Measurements from ENCODE around the gene IL23R. TPM values are rescaled to one million over a fixed set of nuclear protein-coding genes. Genes with fewer than 3 reads are reported as not detected.
A peak's percentile ranks its signal among the peaks of the same experiment; 100 is the strongest.

The IL23R gene
- total RNA-seq, 8 experiments from 2014 or later: 0.14 to 0.87 (median 0.48) TPM; not detected in 4

GRCh38 chr1:67304023-67304422, 137.8 kb downstream of the IL23R start:
- in situ Hi-C loops (cut with MboI; ENCODE audit: low pct_unique_long_range_greater_than_20kb in 2 of 9, low sequenced_read_pairs in 9 of 9, unreplicated experiment in 9 of 9): no loop called here
- no peak for ATAC-seq (replicated peaks in 6 of 8)
- WGBS, 10 experiments: 15 to 94% (median 76%) methylated on average over 2 to 3 of the region's 3 CpGs
- H3K4me3 ChIP-seq: no peak overlapping the region
- peaks cover 0 to 5% of the 10 kb centered on the region in 2 donors for H3K4me1 ChIP-seq (replicated peaks in 1 of 2)
- no peak overlapping the region for H3K27ac ChIP-seq

GRCh38 chr1:67306547-67306946, 140.3 kb downstream of the IL23R start:
- no peak overlapping the region for H3K4me3 ChIP-seq
- no peak for ATAC-seq (replicated peaks in 6 of 8)
- WGBS, 10 experiments: 75 to 100% (median 94%) methylated on average over 1 to 7 of the region's 7 CpGs
- peaks cover 0 to 5% of the 10 kb centered on the region in 2 donors for H3K4me1 ChIP-seq (replicated peaks in 1 of 2)
- H3K27ac ChIP-seq: no peak overlapping the region
- in situ Hi-C loops (cut with MboI; ENCODE audit: low pct_unique_long_range_greater_than_20kb in 2 of 9, low sequenced_read_pairs in 9 of 9, unreplicated experiment in 9 of 9): no loop called here

- WGBS, 10 experiments: 0 to 84% (median 28%) methylated on average over 2 to 13 of the region's 75 CpGs; no CpG with 5 or more reads in 2 of the 10 experiments
- Histone ChIP-seq H3K4me3 (peak within 1 kb of the TSS; percentile 25 to 42 (median 39)), H3K27ac (no peak within 1 kb of the TSS), H3K4me1 (replicated peaks in 1 of 2) (peaks cover 0 to 5% of the 10 kb centered on the region in 2 donors)
- peak; percentile 66 to 93 (median 86) for ATAC-seq (replicated peaks in 6 of 8)
- in situ Hi-C loops (cut with MboI; ENCODE audit: low pct_unique_long_range_greater_than_20kb in 2 of 9, low sequenced_read_pairs in 9 of 9, unreplicated experiment in 9 of 9): no loop called here
These were observed 141.2 kb downstream of the IL23R start, which contains the start of gene IL12RB2 for GRCh38 chr1:67307251-67308060. Gene IL12RB2, plus strand, starts transcription at chr1:67307873. Its CDS starts 12,496 bp downstream, at chr1:67320369.

- Histone ChIP-seq H3K4me3 (peak overlapping the region in 3 of 5 donors; percentile 25 to 42 (median 42)), H3K4me1 (replicated peaks in 1 of 2) (peaks cover 0 to 5% of the 10 kb centered on the region in 2 donors), H3K27ac (no peak overlapping the region)
- WGBS, 10 experiments: 23 to 100% (median 67%) methylated on average over 1 to 8 of the region's 15 CpGs; no CpG with 5 or more reads in 5 of the 10 experiments
- in situ Hi-C loops (cut with MboI; ENCODE audit: low pct_unique_long_range_greater_than_20kb in 2 of 9, low sequenced_read_pairs in 9 of 9, unreplicated experiment in 9 of 9): no loop called here
- ATAC-seq (replicated peaks in 6 of 8): no peak
These were observed 141.9 kb downstream of the IL23R start for GRCh38 chr1:67308136-67308535.

Other genes with a start within 250 kb of the IL23R start
- gene DNAI4, start 241.6 kb upstream of the IL23R start, total RNA-seq: 10 to 100 TPM in 5 of 8 experiments, 1 to 10 TPM in 3; 3.6 to 69.8 (median 11.3) TPM
- 10 to 100 TPM; 23.2 to 51.6 (median 28.6) TPM for gene MIER1, start 241.5 kb upstream of the IL23R start, total RNA-seq
- 10 to 100 TPM in 5 of 8 experiments, 1 to 10 TPM in 3; 9.1 to 23.0 (median 11.9) TPM for gene SLC35D1, start 112.3 kb upstream of the IL23R start, total RNA-seq
- gene C1orf141, start 31.5 kb upstream of the IL23R start, total RNA-seq: under 1 TPM in 7 of 8 experiments, not detected in 1; 0.05 to 0.50 (median 0.14) TPM
- gene IL12RB2, start 141.4 kb downstream of the IL23R start, total RNA-seq: 1 to 10 TPM in 3 of 8 experiments, under 1 TPM in 5; 0.16 to 4.1 (median 0.61) TPM

All from motor neuron (in vitro differentiated cells).